GM12878 (cell line): ENCODE data around the gene LENEP. TPM values are rescaled to one million over a fixed set of nuclear protein-coding genes. Genes with fewer than 3 reads are reported as not detected.

Experiments
- ATAC-seq: fragments of 200-7000 bp; cut with Tn5 transposase; 3 replicates; pipeline ENCODE4 v1.9.1; 2020; ENCODE audit warnings: mild to moderate bottlenecking, moderate library complexity
- BruUV-seq: library from RNA; stranded (reverse); fragments of 400-500 nt; replicated peaks from 2 replicates; lab custom pipeline; 2021; lab: Mats Ljungman, UMichigan
- CTCF ChIA-PET: fragments of 300-600 bp; sonication (Branson Sonifier 250); formaldehyde crosslinking; extraction: SDS; loops from one replicate; lab custom pipeline; 2021; ENCODE audit warnings: inconsistent platforms; lab: Yijun Ruan, JAX
- POLR2A ChIA-PET: fragments of 350-600 bp; formaldehyde crosslinking; extraction: SDS; loops from one replicate; lab custom pipeline; 2021; ENCODE audit warnings: inconsistent platforms; lab: Charles Lee
- RAD21 ChIA-PET: fragments of 300-600 bp; sonication (Branson Sonifier 250); formaldehyde crosslinking; loops from one replicate; lab custom pipeline; 2023; ENCODE audit warnings: antibody characterized with exemption; ENCODE audit not compliant: unreplicated experiment; lab: Charles Lee
- SMC1A ChIA-PET: fragments of 300-600 bp; sonication (Branson Sonifier 250); formaldehyde crosslinking; loops from one replicate; lab custom pipeline; 2023; ENCODE audit not compliant: unreplicated experiment, uncharacterized antibody; lab: Charles Lee
- DNase-seq: peaks from one replicate; pipeline ENCODE4 v3.0.0-alpha.2; 2011; ENCODE audit warnings: low read depth, low spot score
- FAIRE-seq: peaks from 3 replicates; lab custom pipeline; 2011; peaks lifted over from hg19 to GRCh38; lab: Jason Lieb, UNC
- H2AFZ ChIP-seq: 2 replicates; pipeline ENCODE4 v1.6.0; 2011; ENCODE audit warnings: low read depth, low read length, control low read depth; ENCODE audit not compliant: control insufficient read depth
- H3K27ac ChIP-seq: 2 replicates; pipeline ENCODE4 v1.5.1; 2011; ENCODE audit warnings: control low read depth; ENCODE audit not compliant: control insufficient read depth, insufficient read depth
- H3K27me3 ChIP-seq, 2 experiments: replicated peaks in 1 of 2; 2 replicates each; pipeline versions ENCODE4 v1.6.0 to v1.6.1; 2011; ENCODE audit warnings: low read length in 1 of 2; ENCODE audit not compliant: control insufficient read depth in 2 of 2, insufficient read depth in 2 of 2
- H3K36me3 ChIP-seq, 2 experiments: 2 replicates each; pipeline ENCODE4 v1.5.1; 2011; ENCODE audit warnings: low read length in 1 of 2; ENCODE audit not compliant: control insufficient read depth in 2 of 2, insufficient read depth in 2 of 2
- H3K4me1 ChIP-seq: 2 replicates; pipeline ENCODE4 v1.6.1; 2011; ENCODE audit warnings: mild to moderate bottlenecking, low read length, moderate library complexity, mixed read lengths; ENCODE audit not compliant: control insufficient read depth, insufficient read depth
- H3K4me2 ChIP-seq: 2 replicates; pipeline ENCODE4 v1.6.0; 2011; ENCODE audit warnings: control low read depth; ENCODE audit not compliant: control insufficient read depth, insufficient read depth
- H3K4me3 ChIP-seq: fragments of 200-600 bp; sonication (generic); 2 replicates; pipeline ENCODE4 v1.5.1; 2016
- H3K79me2 ChIP-seq: 2 replicates; pipeline ENCODE4 v1.6.0; 2011; ENCODE audit warnings: low read length; ENCODE audit not compliant: control insufficient read depth, insufficient read depth
- H3K9ac ChIP-seq: 2 replicates; pipeline ENCODE4 v1.8.0; 2011; ENCODE audit warnings: low read length, control low read depth, mixed read lengths; ENCODE audit not compliant: control insufficient read depth, insufficient read depth
- H3K9me3 ChIP-seq: replicated peaks from 3 replicates; pipeline ENCODE4 v1.5.1; 2011; ENCODE audit warnings: mild to moderate bottlenecking, low read length; ENCODE audit not compliant: control insufficient read depth, insufficient read depth
- H4K20me1 ChIP-seq: 2 replicates; pipeline ENCODE4 v1.6.0; 2011; ENCODE audit not compliant: control insufficient read depth, insufficient read depth
- CBX5 ChIP-seq: sonication (generic); IDR thresholded peaks from 2 replicates; pipeline ENCODE4 v1.6.1; 2016; ENCODE audit warnings: low read depth, moderate library complexity, mild to moderate bottlenecking, inconsistent platforms
- HCFC1 ChIP-seq: fragments of 150-350 bp; IDR thresholded peaks from 2 replicates; pipeline ENCODE4 v1.6.1; 2014; ENCODE audit warnings: low read length
- MEF2B ChIP-seq: fragments of 450-650 bp; IDR thresholded peaks from 2 replicates; pipeline ENCODE4 v1.6.1; 2018; ENCODE audit warnings: mild to moderate bottlenecking, moderate library complexity; ENCODE audit not compliant: partially characterized antibody, poor library complexity, severe bottlenecking
- MYC ChIP-seq: IDR thresholded peaks from 2 replicates; pipeline ENCODE4 v1.6.1; 2011; ENCODE audit warnings: mild to moderate bottlenecking, low read length, moderate library complexity, inconsistent platforms; ENCODE audit not compliant: insufficient read depth, insufficient replicate concordance, insufficient read length, severe bottlenecking
- NRF1 ChIP-seq: conservative IDR thresholded peaks from 2 replicates; pipeline ENCODE4 v1.6.1; 2011; ENCODE audit warnings: mild to moderate bottlenecking, low read depth, low read length, improper control_type of control experiment
- RAD51 ChIP-seq: fragments of 450-650 bp; IDR thresholded peaks from 2 replicates; pipeline ENCODE4 v1.6.1; 2016; ENCODE audit warnings: moderate library complexity, mild to moderate bottlenecking, inconsistent platforms
- RBBP5 ChIP-seq: fragments of 200-600 bp; sonication (generic); conservative IDR thresholded peaks from 2 replicates; pipeline ENCODE4 v1.6.1; 2016
- RFX5 ChIP-seq: IDR thresholded peaks from 2 replicates; pipeline ENCODE4 v1.6.1; 2011; ENCODE audit warnings: low read depth, low read length, improper control_type of control experiment
- SRF ChIP-seq, 2 experiments: IDR thresholded peaks; 2 replicates each; pipeline ENCODE4 v1.6.1; 2011; ENCODE audit warnings: low read depth in 2 of 2, low read length in 2 of 2, mild to moderate bottlenecking in 1 of 2, moderate library complexity in 1 of 2
- STAT1 ChIP-seq: fragments of 450-650 bp; conservative IDR thresholded peaks from 2 replicates; pipeline ENCODE4 v1.6.1; 2014; ENCODE audit warnings: antibody characterized with exemption, mild to moderate bottlenecking
- WGBS: methylation state at CpG from one replicate; pipeline ENCODE4 v1.1.6; 2016; ENCODE audit warnings: low lambda C conversion rate; ENCODE audit not compliant: insufficient replicate concordance, insufficient coverage; ENCODE audit errors: missing lambda C conversion rate; 5-methylcytosine and 5-hydroxymethylcytosine counted together
- in situ Hi-C: fragments of 300-500 bp; cut with MboI; formaldehyde crosslinking; loops from 9 replicates; pipeline ENCODE4 v1.14.3; 2018; ENCODE audit warnings: mixed read lengths
- intact Hi-C: fragments of 100-400 bp; cut with micrococcal nuclease; formaldehyde crosslinking; loops from one replicate; pipeline ENCODE4 v1.14.2; 2022; ENCODE audit not compliant: unreplicated experiment
- polyA plus RNA-seq, 11 experiments: library from polyadenylated mRNA; depleted of rRNA in 4 of 11; unstranded in 6 of 11; stranded (reverse) in 5 of 11; fragments of >200 nt; fragmentation: Nextera tagmentation in 4 of 11; fragmentation: Illumina TruSeq in 1 of 11; extraction: Ambion mirVana in 4 of 11; extraction: Trizol in 1 of 11; gene quantifications; 1 replicate in 1 of 11; 2 replicates in 10 of 11; pipeline versions ENCODE4 v1.2.1 to v1.2.3, GENCODE V29; 2011 to 2016; ENCODE audit warnings: inconsistent platforms in 2 of 11, missing spikeins in 2 of 11, low read depth in 1 of 11
- total RNA-seq, 4 experiments: library from RNA; depleted of rRNA in 3 of 4; stranded (reverse); fragments of >200 nt in 3 of 4; fragmentation: Illumina TruSeq in 1 of 4; extraction: Trizol in 1 of 4; gene quantifications; 2 replicates each; pipeline versions ENCODE4 v1.2.1 to v1.2.3, GENCODE V29; 2013 to 2021
- TF ChIP-seq, protein P1 (sequence below): IDR thresholded peaks from 2 replicates; pipeline ENCODE4 v1.6.1; 2012; ENCODE audit warnings: low read depth, low read length, improper control_type of control experiment
- TF ChIP-seq, protein P2 (sequence below): fragments of 450-650 bp; formaldehyde crosslinking; IDR thresholded peaks from 2 replicates; pipeline ENCODE4 v1.4.0; 2020; ENCODE audit warnings: mild to moderate bottlenecking, moderate library complexity
- TF ChIP-seq, protein P3 (sequence below): fragments of 450-650 bp; formaldehyde crosslinking; IDR thresholded peaks from 2 replicates; pipeline ENCODE4 v1.5.0; 2022; ENCODE audit warnings: mild to moderate bottlenecking, missing genetic modification characterization

LENEP gene
- total and polyA plus RNA-seq, 10 of the 15 experiments (the other 5 are each of a cell fraction or from before 2014, with no cell fraction given) = 0.27 to 1.1 (median 0.64) TPM; not detected in 7

DNA sequence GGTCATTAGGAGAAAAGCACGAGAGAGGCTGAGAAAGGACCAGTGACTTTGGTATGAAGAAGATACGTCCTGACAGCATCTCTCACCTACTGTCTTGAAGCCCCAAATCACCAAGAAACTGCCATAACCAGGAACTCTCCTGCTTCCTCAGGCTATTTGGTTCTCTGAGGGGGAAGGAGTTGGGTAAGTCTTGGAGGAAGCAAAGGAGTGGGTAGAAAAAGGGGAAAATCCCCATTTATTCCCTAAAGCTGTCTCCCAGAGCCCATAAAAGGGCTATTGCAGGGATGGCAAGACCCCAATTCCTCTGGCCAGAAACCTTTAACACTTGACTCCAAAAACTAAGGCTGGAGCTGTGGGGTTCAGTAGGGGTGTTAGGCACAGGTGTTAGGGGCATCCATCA, 35.4 kb upstream of the LENEP start:
- no peak overlapping the region for H2AFZ ChIP-seq
- ATAC-seq (no peak), FAIRE-seq (no peak), DNase-seq (no peak)
- H3K4me1 ChIP-seq = peaks cover 23% of the 10 kb centered on the region
- RAD21 ChIA-PET = no interaction called here
- H3K9me3 ChIP-seq = no peaks in the 10 kb centered on the region
- WGBS = 69% methylated on average over 2 of the region's 2 CpGs
- H3K9ac ChIP-seq = no peak overlapping the region
- H3K79me2 ChIP-seq = peaks cover 34% of the 10 kb centered on the region
- H4K20me1 ChIP-seq = no peaks in the 10 kb centered on the region
- no peak overlapping the region for H3K4me2 ChIP-seq
- BruUV-seq = no TSS peak
- SMC1A ChIA-PET = interaction anchor here (1.5 kb wide), 1 partner anchor 13 kb away, joined by 5 read pairs; no protein-coding TSS in a partner anchor
- in situ Hi-C loops = no loop called here
- intact Hi-C loops = no loop called here
- no peak overlapping the region for H3K4me3 ChIP-seq
- H3K27ac ChIP-seq = no peak overlapping the region
- peaks cover 3 to 5% of the 10 kb centered on the region in 2 experiments; a peak in 2 of 4 replicates for H3K36me3 ChIP-seq
- CTCF ChIA-PET = no interaction called here
- H3K27me3 ChIP-seq = no peaks in the 10 kb centered on the region
- POLR2A ChIA-PET = interaction anchor here (12.3 kb wide), 1 partner anchor 15 kb away, joined by 140 read pairs; the partner anchor contains the start of genes CKS1B and SHC1
- TF ChIP-seq RBBP5 (no peak), MYC (no peak), STAT1 (no peak), HCFC1 (no peak), MEF2B (no peak), RAD51 (no peak), CBX5 (no peak), SRF (IDR thresholded peaks at IDR 0.05; ENCODE audit: low read depth in 2 of 2, low read length in 2 of 2) (no peak), RFX5 (no peak), NRF1 (no peak)
- TF ChIP-seq, protein P1, sequence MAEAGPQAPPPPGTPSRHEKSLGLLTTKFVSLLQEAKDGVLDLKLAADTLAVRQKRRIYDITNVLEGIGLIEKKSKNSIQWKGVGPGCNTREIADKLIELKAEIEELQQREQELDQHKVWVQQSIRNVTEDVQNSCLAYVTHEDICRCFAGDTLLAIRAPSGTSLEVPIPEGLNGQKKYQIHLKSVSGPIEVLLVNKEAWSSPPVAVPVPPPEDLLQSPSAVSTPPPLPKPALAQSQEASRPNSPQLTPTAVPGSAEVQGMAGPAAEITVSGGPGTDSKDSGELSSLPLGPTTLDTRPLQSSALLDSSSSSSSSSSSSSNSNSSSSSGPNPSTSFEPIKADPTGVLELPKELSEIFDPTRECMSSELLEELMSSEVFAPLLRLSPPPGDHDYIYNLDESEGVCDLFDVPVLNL = no peak
- TF ChIP-seq, protein P2, sequence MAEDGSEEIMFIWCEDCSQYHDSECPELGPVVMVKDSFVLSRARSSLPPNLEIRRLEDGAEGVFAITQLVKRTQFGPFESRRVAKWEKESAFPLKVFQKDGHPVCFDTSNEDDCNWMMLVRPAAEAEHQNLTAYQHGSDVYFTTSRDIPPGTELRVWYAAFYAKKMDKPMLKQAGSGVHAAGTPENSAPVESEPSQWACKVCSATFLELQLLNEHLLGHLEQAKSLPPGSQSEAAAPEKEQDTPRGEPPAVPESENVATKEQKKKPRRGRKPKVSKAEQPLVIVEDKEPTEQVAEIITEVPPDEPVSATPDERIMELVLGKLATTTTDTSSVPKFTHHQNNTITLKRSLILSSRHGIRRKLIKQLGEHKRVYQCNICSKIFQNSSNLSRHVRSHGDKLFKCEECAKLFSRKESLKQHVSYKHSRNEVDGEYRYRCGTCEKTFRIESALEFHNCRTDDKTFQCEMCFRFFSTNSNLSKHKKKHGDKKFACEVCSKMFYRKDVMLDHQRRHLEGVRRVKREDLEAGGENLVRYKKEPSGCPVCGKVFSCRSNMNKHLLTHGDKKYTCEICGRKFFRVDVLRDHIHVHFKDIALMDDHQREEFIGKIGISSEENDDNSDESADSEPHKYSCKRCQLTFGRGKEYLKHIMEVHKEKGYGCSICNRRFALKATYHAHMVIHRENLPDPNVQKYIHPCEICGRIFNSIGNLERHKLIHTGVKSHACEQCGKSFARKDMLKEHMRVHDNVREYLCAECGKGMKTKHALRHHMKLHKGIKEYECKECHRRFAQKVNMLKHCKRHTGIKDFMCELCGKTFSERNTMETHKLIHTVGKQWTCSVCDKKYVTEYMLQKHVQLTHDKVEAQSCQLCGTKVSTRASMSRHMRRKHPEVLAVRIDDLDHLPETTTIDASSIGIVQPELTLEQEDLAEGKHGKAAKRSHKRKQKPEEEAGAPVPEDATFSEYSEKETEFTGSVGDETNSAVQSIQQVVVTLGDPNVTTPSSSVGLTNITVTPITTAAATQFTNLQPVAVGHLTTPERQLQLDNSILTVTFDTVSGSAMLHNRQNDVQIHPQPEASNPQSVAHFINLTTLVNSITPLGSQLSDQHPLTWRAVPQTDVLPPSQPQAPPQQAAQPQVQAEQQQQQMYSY (CRISPR knock-in tag) = no peak
- TF ChIP-seq, protein P3, sequence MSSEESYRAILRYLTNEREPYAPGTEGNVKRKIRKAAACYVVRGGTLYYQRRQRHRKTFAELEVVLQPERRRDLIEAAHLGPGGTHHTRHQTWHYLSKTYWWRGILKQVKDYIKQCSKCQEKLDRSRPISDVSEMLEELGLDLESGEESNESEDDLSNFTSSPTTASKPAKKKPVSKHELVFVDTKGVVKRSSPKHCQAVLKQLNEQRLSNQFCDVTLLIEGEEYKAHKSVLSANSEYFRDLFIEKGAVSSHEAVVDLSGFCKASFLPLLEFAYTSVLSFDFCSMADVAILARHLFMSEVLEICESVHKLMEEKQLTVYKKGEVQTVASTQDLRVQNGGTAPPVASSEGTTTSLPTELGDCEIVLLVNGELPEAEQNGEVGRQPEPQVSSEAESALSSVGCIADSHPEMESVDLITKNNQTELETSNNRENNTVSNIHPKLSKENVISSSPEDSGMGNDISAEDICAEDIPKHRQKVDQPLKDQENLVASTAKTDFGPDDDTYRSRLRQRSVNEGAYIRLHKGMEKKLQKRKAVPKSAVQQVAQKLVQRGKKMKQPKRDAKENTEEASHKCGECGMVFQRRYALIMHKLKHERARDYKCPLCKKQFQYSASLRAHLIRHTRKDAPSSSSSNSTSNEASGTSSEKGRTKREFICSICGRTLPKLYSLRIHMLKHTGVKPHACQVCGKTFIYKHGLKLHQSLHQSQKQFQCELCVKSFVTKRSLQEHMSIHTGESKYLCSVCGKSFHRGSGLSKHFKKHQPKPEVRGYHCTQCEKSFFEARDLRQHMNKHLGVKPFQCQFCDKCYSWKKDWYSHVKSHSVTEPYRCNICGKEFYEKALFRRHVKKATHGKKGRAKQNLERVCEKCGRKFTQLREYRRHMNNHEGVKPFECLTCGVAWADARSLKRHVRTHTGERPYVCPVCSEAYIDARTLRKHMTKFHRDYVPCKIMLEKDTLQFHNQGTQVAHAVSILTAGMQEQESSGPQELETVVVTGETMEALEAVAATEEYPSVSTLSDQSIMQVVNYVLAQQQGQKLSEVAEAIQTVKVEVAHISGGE = no peak
